Fibroblast of skin of abdomen (primary cell): ENCODE measurements around the gene MRPL50.

Experiments used
- DNase-seq: peaks from one replicate; pipeline ENCODE4 v3.0.0-alpha.2; 2013

Gene MRPL50

DNA sequence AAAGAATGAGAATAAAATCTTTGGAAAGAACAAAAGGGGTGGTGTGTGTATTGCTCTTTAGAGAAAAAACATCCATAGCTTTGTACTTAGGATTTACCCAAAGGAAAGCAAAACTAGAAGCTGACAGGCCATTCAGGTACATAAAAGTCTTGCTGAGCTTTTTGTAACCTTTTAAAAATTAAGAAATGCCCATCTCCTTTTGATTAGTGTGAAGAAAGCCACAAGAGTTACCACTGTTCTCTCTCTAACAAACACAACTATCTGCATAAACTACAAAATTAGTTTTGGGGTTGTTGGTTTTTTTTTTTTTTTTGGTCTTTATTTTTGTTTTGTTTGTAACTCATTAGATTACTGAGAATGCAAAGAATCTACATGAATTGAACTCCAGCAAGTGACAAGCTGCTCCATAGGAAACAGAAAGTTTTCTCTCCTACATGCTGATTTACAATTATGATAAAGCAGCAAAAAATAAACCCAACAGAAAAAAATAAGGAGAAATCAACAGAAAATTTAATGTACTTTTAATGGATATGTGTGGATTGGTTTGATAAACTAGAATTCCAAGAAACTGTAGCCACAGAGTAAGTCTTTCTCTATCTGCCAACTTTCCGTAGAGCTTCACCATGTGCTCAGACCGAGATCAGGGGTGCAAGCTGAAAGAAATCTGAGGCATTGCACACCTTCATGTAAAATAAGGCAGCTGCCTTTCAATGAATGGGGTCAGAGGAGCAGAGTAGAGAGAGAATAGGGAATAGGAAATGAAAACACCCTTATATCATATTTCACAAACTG, 25.9 kb downstream of the MRPL50 start:
- no peak for DNase-seq

DNA sequence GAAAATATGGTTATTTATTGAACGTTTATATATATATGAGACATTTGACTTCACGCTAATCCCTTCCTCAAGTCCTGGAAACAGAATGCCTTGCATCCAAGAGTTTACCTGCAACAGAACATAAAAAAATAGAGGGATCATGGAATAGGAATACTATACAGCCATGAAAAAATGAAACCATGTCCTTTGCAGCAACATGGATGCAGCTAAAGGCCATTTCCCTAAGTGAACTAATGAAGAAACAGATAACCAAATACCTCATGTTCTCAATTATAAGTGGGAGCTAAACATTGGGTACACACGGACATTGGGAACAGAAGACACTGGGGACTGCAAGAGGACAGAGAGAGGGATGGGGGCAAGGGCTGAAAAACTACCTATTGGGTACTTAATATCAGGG, 26.6 kb downstream of the MRPL50 start:
- no peak for DNase-seq

- no peak for DNase-seq
These were observed 28.4 kb downstream of the MRPL50 start for GRCh38 chr9:101369884-101370531.

- peak; percentile 76 for DNase-seq
These were observed 29.1 kb downstream of the MRPL50 start for GRCh38 chr9:101369286-101369685.

GRCh38 chr9:101367323-101367722, 31.1 kb downstream of the MRPL50 start:
- no peak for DNase-seq

GRCh38 chr9:101366038-101366756, 32.2 kb downstream of the MRPL50 start:
- peak; percentile 72 for DNase-seq

DNA sequence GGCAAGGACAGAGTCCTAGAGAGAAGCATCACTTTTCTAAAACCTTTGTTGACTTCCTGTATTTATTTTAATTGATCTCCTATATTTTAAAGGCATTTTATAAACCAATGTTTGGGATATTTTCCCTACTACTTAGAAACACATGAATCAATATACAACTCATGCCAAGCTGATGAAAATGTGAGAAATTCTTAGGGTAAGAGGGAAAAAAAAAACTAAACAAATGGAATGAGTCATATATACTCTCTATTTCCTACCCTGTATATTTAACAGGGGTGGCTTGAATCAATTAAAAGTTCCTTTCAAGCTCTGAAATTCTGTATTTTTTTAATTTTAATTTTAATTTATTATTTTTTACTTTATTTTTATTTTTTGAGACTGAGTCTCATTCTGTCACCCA, 33.2 kb downstream of the MRPL50 start:
- DNase-seq, result peak; percentile 84

DNA sequence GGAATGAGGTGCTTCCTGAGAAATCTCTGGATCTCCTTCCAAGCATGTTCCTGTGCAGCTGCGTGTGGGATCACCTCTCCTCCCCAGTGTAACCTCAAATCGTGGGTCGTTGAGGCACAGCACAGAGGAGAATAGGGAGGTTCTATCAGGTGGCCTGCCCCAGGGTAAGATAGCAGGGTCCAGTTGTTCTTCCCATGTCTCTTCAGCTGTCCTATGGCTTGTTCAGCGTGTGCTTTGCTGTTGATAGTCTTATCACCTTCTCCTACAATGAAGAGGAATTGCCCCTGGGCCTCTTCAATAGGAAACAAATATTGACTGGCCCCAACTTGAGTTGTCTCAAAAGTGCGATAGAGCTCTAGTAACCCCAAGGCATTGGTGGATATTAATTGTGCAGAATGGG, 36.0 kb downstream of the MRPL50 start:
- no peak for DNase-seq

- DNase-seq, result no peak
These were observed 37.8 kb downstream of the MRPL50 start for GRCh38 chr9:101360647-101361046.

DNA sequence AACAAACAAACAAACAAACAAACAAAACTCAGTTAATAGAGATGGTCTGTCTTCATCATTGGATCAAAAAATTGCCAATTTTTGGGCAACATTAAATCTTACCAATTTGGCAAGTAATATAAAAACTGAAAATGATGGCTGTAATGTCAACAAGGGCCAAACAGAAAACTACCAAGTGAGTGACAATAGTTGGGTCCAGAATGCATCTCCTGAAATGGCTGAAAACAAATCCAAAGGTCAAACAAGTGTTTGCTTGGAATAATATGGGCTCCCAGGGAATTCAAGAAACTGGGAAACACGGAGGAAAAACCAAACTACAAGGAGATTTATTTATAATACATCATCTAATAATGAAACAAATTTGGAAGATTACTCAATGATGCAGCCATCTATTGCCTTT, 38.7 kb downstream of the MRPL50 start:
- DNase-seq, result no peak

DNA sequence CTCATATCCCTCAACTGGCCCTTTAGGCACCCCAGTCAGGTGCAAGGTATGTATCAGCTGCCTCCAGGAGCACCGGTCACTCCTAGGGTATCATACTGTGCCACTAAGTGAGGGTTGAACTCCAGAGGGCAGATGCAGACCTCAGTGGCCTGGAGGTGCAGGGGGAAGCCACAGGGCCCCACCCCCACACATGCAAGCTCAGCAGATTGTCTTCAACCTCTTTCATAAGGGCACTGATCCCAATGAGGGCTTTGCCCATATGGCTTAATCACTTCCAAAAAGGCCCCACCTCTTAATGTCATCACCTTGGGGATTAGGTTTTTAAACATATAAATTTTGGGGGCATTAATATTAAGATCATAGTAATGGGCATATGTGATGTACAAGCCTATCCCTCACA, 41.8 kb downstream of the MRPL50 start:
- DNase-seq, result no peak

DNA sequence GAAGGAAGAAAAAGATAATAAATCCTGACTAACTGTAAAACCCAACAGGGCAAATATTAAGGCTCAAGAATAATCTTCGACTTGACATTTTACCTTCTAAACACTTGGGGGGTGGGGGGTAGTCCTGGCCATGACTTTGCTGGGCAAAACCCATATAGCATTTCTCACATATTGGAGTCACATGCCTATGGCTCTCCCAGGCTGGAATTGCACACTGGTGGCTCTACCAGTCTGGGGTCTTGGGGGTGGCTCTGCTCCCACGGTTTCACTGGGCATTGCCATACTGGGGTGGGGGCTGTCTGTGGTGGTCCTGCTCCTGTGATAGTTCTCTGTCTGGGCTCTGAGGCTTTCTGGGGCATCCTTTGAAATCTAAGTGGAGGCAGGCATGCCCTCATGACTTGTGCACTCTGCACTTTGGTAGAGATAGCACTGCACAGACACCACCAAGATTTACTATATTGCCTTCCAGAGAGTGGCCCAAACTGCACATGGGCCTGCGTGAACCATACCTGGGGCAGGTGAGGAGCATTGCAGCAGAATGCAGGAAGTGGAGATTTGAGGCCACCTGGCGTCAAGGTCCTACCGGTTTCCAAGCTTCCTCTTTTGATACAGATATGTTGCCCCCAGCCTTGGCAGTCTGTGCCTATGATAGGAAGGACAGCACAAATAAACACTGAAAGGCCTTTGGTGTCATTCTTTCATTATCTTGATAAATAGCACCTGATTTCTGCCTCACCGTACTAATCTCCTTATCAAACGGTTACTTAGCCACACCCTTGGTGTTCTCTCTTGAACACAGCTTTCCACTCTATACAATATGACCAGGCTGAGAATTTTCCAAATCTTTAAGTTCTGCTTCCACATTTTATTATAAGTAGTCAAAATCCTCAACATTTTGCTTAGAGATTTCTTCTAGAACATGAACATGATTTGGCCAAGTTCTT, 43.4 kb downstream of the MRPL50 start:
- no peak for DNase-seq

DNA sequence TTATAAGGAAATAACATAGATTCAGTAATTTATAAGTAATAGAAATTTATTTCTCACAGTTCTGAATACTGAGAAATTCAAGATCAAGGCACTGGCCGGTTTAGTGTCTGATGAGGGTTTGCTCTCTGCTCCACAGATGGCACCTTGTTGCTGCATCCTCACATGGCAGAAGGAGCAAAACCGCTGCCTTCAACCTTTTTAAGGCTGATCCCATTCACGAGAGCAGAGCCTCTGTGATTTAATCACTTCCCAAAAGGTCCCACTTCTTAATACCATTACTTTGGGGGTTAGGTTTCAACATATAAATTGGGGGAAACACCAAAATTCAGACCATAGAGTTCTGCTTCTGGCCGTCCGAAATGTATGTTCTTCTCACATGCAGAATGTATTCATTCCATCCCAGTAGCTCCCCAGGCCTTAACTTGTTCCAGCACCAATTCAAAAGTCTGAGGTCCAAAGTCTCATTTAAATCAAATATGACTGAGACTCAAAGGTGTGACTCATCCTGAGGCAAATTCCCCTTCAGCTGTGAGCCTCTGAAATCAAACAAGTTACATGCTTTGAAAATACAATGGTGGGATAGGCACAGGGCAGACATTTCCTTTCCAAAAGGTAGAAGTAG, 44.2 kb downstream of the MRPL50 start:
- peak; percentile 6 for DNase-seq

DNA sequence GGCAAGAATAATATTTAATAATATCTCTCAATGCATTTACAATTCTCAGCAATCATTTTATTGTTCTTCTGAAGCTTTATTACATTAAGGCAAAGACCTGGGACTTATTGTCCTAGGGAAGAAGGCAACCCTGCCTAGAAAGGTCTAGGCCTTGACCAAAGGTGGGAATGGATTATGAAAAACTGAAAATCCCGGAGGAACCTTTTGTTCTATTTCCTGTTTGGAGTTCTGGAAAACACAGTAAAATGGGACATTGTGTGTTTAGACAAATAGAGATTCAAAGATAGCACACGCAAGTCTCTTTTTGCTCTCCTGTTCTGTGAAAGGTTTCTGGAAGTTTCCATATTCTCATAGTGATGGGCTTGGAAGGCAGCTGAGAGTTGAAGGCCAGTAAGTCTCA, 44.7 kb downstream of the MRPL50 start:
- no peak for DNase-seq

GRCh38 chr9:101352892-101353463, 45.4 kb downstream of the MRPL50 start:
- DNase-seq, result no peak

- DNase-seq, result no peak
These were observed 48.1 kb downstream of the MRPL50 start for GRCh38 chr9:101350285-101350684.

GRCh38 chr9:101342595-101342994, 55.8 kb downstream of the MRPL50 start:
- DNase-seq, result no peak

DNA sequence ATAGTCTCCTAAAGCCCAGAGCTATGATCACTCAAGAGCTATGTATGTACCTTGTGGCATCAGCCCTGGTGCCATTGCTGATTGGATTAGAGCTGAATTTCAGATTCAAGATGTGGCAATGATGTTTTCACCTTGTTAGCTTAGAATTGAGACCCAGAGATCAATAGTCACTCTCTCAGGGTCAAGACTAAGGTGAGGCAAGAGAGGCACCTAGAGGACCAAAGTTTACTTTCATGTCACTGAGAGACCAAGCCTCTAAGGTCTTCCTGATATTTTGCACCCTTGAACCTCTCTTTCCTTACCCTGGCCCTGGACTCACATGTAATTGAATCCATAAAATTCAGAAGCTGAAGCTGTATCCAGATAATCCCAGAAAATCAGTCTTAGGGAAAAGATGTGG, 56.5 kb downstream of the MRPL50 start:
- DNase-seq, result no peak
